GM18519 (cell line): ENCODE measurements around the gene PRR36.
A peak's percentile ranks its signal among the peaks of the same experiment; 100 is the strongest.

Experiments
- ATAC-seq: cut with Tn5 transposase; IDR thresholded peaks from one replicate; pipeline ENCODE4 v1.9.1; 2021; ENCODE audit warnings: mild to moderate bottlenecking, moderate library complexity; ENCODE audit not compliant: unreplicated experiment, low FRiP score

Gene PRR36

GRCh38 chr19:7848779-7849457, 25.3 kb downstream of the PRR36 start:
- ATAC-seq: no peak

- no peak for ATAC-seq
Measured at GRCh38 chr19:7847664-7848063, 26.5 kb downstream of the PRR36 start.

- ATAC-seq: no peak
Measured at GRCh38 chr19:7846155-7846646, 28.0 kb downstream of the PRR36 start.

GRCh38 chr19:7845390-7846154, 28.6 kb downstream of the PRR36 start:
- ATAC-seq: no peak

DNA sequence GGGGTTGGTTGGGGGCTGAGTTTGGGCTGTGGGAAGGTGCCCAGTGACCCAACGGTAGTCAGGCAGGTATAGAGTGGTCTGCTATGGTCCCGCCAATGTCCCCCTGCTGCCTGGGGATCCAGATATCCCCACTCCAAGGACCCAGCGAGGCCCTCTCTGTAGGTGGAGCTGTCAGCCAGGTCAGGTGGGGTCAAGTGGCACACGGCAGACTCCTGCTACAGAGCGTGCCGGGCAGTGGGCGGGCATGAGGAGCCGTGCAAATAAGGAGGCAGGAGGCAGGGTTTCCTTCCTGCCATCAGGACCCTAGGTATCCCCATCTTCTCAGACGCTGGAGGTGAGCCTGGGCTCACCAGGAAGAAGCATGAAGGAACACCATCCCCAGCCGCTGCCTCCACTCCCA, 29.2 kb downstream of the PRR36 start:
- no peak for ATAC-seq

GRCh38 chr19:7844405-7844804, 29.8 kb downstream of the PRR36 start:
- no peak for ATAC-seq

DNA sequence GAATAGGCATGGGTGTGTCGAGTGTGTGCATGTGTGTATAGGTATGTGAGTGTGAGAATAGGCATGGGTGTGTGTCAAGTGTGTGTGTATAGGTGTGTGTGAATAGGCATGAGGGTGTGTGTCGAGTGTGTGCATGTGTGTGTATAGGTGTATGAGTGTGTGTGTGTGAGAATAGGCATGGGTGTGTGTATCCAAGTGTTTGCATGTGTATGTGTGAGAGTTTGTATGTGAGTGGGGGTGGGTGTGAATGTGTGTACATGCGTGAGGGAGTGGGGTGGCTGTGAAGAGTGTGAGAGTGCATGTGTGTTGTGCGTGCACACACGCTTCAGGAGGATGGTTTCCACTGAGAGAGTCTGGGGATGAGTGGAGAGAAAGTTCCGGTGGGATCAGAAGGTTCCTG, 30.7 kb downstream of the PRR36 start:
- no peak for ATAC-seq

DNA sequence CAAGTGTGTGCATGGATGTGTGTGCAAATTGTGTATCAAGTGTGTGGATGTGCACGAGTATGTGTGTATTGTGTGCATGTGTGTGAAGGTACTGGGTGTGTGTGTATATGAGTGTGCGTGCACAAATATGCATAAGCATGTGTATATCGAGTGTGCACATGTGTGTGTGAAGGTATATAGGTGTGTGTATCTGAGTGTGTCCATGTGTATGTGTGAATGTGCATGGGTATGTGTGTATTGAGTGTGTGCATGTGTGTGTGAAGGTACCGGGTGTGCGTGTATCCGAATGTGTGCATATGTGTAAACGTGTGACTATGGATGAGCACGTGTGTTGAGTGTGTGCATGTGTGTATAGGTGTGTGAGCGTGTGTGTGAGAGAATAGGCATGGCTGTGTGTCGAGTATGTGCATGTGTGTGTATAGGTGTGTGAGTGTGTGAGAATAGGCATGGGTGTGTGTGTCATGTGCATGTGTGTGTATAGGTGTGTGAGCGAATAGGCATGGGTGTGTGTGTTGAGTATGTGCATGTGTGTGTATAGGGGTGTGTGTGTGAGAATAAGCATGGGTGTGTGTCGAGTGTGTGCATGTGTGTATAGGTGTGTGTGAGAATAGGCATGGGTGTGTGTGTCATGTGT, 31.4 kb downstream of the PRR36 start:
- ATAC-seq: no peak

DNA sequence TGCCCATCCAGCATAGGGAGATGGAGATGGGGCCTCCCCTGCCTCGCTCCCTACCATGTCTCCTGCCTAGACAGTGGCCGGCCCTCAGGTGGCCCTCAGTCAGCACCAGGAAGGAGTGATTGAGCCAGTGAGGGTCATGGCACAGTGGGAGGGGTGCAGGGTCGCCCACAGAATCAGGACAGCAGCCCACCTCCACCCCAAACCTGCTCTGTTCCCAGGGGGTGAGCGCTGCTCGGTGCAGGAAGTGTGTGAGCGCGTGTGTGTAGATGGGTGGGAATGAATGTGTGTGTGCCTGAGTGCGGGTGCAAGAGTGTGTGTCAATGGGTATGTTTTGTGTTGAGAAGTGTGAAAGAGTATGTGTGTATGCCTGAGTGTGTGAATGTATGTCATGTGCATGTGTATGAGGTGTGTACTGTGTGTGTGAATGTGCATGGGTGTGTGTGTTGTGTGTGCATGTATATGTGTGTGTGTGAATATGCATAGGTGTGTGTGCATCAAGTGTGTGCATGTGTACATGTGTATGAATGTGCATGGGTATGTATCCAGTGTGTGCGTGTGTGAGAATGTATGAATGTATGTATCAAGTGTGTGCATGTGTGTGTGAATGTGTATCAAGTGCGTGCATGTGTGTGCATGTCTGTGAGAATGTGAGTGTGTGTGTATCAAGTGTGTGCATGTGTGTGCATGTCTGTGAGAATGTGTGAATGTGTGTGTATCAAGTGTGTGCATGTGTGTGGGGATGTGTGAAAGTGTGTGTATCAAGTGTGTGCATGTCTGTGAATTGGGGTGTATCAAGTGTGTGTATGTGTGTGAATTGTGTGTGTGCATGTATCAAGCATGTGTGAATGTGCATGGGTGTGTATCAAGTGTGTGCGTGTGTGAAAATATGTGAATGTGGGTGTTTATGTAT, 32.2 kb downstream of the PRR36 start:
- ATAC-seq: no peak

- ATAC-seq: no peak
Measured at GRCh38 chr19:7840629-7841028, 33.6 kb downstream of the PRR36 start.

GRCh38 chr19:7839476-7839875, 34.7 kb downstream of the PRR36 start:
- ATAC-seq: no peak

DNA sequence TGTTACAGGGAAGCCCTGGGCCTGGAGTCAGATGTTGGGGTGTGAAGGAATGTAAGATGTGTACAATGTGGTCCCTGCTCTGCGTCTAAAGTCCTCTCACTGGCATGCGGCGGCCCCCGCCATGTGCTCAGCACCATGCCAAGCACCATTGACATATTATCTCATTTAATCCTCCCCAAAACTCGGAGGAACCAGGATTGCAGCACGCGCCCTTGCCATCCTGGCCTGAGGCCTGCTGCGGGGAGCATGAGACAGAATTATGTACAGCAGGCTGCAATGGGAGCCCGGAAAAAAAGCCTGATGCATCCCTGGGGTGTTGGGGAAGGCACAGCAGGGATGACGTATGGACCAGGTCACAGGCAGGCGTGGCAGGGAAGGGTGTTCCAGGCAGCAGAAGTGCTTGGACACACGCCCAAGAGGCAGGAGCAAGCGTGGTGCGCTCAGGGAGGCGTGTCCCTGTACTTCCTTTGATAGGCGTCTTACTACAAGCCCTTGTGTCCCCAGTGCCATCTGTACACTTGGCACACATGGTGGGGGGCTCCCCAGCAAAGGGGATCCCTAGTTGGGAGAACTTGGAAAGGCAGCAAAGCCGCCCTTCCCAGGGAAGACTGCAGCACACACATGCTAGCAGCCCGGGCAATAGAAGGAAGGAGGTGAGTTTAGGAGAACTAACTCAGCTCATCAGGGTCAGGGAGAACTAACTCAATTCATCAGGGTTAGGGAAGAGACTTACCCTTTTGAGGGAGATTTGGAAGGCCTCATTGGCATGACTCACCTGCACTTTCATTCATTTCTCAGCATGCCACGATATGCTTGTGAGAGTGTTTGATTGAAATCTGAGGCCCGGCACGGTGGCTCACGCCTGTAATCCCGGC, 40.7 kb downstream of the PRR36 start:
- ATAC-seq: no peak

GRCh38 chr19:7832781-7833180, 41.4 kb downstream of the PRR36 start:
- ATAC-seq: no peak

- no peak for ATAC-seq
Measured at GRCh38 chr19:7832009-7832408, 42.2 kb downstream of the PRR36 start.

DNA sequence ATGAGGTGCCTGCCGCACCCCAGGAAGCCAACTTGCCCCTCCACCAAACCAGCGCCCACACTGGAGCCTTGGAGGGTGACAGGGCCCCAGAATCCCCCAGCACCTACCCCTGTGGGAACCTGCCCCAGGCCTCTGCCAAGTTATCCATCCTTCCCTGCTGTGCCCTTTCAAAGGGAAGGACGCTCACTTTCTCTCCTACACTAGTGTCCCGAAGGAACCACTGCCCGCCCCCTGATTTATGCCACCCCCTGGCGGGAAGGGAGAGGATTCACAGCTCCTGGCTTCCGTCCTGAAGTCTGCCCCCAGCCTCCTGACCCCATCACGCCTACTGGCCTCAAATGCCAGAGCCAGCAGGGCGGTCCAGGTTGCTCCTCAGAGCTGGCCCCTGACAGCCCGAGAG, 42.7 kb downstream of the PRR36 start:
- ATAC-seq: no peak

DNA sequence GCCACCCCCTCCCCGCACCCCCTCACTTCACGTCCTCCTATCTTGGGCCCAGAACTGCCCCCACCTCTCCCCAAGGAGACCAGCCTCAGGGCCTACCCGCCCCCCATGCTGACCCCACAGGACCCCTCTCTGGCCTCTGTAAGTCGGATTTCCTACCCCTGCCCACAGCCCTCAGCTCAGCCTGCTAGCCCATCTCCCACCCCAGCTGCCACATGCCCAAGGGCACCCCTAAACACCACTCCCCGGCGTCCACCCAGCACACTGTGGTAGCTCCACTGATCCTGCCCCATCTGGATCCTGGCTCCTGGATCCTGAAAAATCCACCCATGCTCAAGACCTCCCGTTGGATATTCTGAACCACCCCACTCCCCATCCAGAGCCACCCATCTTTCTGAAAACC, 43.4 kb downstream of the PRR36 start:
- ATAC-seq: no peak

DNA sequence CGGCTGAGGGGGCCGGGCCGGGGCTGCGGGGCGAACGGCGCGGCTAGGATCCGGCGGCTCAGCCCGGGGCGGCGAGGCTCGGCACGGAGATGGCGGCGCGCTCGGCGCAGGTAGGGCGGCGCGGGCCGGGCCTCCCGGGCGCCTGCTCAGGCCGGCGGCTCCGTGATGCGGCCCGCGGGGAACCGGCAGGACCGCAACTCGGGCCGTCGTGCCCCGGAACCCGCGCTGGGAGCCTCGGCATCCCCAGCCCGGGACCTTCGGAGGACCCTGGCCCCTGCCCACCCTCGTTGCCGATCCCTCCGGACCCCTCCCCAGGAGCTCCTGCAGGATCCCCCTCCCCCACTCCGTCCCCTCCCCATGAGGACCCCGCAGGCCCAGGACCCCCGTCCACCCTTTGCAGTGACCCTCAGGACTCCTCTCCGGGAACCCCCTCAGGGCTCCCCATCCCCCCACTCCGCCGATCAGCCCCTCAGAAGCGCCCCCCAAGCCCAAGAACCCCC, 43.9 kb downstream of the PRR36 start:
- ATAC-seq: no peak

- peak; percentile 86 for ATAC-seq
Measured at GRCh38 chr19:7829561-7830271, 44.5 kb downstream of the PRR36 start, which contains the start of gene EVI5L. EVI5L (plus strand) TSS chr19:7830218; CDS start chr19:7846543, 16,325 bp downstream.

GRCh38 chr19:7829166-7829520, 45.0 kb downstream of the PRR36 start:
- ATAC-seq: no peak
